HT1080 (cell line): ENCODE measurements around the gene NHLRC2. TPM values are rescaled to one million over a fixed set of nuclear protein-coding genes. Genes with fewer than 3 reads are reported as not detected.

ENCODE experiments used
- DNase-seq: peaks from one replicate; pipeline ENCODE4 v3.0.0-alpha.2; 2015; ENCODE audit warnings: low read depth
- total RNA-seq: library from RNA; depleted of rRNA; stranded (reverse); fragments of >200 nt; shearing (Covaris generic); gene quantifications from 2 replicates; pipeline ENCODE4 v1.2.3, GENCODE V29; 2014

Gene NHLRC2
- total RNA-seq, 1 experiment from 2014 or later = 28.0 TPM

GRCh38 chr10:113908236-113908635 is 53.8 kb downstream of the NHLRC2 start:
- no peak for DNase-seq

- DNase-seq = no peak
These were observed 56.7 kb downstream of the NHLRC2 start for GRCh38 chr10:113911113-113911512.

DNA sequence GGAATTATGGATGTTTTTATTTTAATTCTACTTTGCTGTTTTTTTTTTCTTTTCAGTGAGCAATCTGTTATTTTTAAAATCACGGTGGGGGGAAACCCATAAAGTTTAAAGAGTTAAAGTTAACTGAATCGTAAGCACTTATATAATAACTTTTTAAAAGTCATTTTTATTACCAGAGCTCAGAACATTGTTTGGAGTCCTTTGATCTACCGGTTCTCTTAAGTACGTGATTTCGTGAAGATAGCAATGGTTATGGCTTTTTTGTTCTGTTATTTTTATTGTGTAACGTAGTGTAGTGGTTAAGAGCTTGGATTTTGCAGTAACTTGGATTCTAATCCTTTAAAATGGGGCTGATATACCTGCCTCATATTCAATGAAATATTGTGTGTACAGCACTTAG is 57.4 kb downstream of the NHLRC2 start:
- no peak for DNase-seq

- DNase-seq = no peak
These were observed 58.1 kb downstream of the NHLRC2 start for GRCh38 chr10:113912582-113912981.

- DNase-seq = no peak
These were observed 60.5 kb downstream of the NHLRC2 start for GRCh38 chr10:113914956-113915355.

DNA sequence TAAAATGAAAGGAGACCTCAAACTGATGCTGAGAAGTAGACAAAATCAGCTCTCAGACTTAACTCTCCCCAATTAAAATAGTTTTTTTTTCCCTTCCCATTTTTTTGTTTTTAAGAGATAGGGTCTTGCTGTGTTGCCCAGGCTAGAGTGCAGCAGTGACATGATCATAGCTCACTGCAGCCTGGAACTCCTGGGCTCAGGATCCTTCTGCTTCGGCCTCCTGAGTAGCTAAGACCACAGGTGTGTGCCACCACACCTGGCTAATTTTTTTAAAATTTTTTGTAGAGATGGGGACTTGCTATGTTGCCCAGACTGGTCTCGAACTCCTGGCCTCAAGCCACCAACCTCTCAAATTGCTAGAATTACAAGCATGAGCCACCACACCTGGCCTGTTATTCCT is 61.1 kb downstream of the NHLRC2 start:
- DNase-seq = no peak

- DNase-seq = no peak
These were observed 61.6 kb downstream of the NHLRC2 start for GRCh38 chr10:113916053-113916452.

DNA sequence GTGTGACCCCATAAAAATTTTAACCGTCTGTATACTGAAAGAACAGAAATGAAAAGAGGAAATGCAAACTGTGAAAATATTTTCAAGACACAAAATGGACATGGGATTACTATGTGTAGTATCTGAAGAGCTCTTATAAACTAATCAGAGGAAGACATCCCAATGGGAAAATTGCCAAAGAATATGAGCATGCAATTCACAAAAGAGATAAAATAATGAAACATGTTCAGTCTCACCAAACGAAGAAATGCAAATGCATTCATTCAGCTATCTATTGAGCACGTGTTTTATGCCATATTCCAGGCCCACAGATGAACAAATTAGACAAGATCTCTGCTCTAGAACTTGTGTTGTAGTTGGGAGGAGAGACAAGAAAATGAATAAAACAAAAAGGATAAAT is 63.2 kb downstream of the NHLRC2 start:
- DNase-seq = no peak

- no peak for DNase-seq
These were observed 65.7 kb downstream of the NHLRC2 start for GRCh38 chr10:113920114-113920513.

GRCh38 chr10:113920875-113921274 is 66.4 kb downstream of the NHLRC2 start:
- no peak for DNase-seq

DNA sequence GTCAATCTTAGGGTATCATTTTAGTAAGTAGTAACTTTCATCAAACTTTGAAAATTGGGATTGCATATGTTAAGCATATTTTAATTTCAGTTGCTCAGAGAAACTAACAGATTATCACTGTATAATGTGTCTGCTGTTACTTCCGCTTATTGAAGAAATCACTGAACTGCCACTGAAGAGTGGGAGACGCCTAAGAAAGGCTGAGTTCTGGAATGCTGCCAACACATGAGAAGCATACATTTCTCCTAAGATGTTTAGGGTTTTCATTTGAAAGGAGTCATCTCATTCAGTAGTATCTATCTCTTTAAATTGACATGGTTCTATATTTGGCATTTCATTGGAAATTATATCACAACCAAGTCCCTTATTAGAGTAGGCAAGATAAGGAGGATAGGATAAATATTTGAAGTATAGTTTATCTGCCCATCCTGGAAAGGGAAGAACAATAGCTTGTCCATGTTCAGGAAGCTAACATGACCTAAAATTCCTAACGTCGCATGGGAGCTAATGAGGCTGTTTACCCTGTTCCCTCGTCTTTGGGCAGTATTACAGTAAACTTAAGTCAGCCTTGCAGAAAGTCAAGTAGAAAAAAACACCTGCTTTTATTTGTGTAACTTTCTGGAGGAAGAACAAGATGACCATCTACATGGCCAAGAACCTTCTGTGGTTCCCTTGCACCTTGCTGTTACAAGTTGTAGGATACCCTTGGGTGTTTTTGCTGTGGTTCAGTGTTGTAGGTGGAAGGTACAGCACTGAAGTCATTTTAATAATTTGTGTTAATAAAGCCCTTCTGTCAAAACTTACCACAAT is 67.3 kb downstream of the NHLRC2 start:
- DNase-seq = no peak

GRCh38 chr10:113922787-113923570 is 68.5 kb downstream of the NHLRC2 start:
- no peak for DNase-seq

DNA sequence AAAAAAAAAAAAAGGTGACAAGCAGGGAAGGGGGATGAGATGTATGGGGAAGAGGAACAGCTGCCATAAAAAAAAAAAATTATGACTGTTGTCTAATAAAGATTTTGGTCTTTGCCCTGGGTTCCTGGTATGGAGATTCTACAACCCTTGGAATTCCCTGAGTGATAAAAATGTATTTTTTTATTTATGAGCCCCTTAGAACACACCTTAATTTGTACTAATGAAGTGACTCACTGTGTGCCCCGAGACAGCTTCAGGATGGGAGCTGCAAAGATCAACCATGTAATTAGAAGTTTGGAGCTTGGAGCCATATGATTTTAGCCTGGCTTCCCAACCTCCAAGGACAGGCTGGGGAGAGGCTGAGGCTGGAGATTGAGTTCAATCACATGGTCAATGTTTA is 69.7 kb downstream of the NHLRC2 start:
- DNase-seq = no peak

DNA sequence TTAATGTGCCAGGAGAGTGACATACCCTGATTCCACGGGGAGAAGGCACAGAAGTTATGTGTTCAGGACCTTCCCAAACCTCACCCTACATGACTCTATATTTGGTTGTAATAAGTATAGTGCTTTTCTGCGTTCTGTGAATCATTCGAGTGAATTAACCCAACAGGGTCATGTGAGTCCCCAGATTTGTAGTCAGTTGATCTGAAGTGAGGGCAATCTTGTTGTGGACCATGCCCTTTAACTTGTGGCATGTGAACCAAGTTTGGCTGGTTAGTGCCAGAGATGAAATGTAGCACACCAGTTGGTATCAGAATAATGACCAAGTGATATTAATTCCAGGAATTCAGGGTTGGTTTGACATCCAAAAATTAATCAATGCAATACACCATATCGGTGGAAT is 70.2 kb downstream of the NHLRC2 start:
- DNase-seq = no peak

- DNase-seq = no peak
These were observed 73.0 kb downstream of the NHLRC2 start for GRCh38 chr10:113927440-113927839.

- no peak for DNase-seq
These were observed 74.4 kb downstream of the NHLRC2 start for GRCh38 chr10:113928830-113929229.

DNA sequence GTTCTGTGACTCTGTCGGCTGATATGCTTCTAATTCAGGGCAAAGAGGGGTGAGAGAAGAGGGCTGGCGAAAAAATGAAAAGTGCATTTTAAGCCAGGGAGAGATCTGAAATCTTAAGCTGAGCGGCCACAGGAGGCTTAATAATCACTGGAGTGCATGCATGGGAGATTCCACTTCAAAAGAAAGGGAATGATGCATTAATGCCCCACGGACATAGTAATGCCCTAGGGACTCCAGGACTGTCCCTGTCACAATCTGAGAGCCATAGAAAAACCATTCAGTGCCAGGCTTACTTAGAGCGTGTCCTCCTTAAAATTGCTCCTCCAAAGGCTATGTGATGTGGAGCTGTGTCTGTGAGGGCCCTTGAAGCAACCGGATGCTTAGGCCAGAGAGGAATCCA is 75.1 kb downstream of the NHLRC2 start:
- no peak for DNase-seq

DNA sequence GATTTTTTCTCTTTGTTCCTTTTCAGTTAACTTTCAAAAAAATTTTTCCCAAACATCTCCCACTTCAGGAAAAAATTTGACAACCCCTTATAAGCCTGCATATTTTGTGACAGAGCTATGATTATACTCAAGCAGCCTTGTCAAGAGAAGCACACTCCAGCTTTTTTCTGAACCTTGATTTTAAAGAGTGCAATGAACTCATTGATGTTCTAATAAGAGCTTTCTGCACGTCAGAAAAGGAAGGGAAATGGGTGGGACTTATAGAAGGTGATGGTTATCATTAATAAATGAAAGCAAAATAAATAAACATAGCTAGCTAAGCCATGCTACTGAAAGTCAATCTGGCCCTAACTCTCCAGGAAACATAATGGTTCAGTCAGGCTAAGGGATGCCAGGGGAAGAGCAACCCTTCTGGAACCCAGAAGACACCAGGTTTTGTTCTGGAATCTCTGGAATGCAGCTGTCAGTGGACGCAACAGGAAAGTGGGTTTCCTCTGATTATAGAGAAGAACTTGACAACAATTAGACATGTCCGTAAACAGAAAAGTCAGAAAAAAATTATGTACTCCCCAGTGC is 76.1 kb downstream of the NHLRC2 start:
- DNase-seq = no peak

- DNase-seq = no peak
These were observed 78.4 kb downstream of the NHLRC2 start for GRCh38 chr10:113932854-113933253.

DNA sequence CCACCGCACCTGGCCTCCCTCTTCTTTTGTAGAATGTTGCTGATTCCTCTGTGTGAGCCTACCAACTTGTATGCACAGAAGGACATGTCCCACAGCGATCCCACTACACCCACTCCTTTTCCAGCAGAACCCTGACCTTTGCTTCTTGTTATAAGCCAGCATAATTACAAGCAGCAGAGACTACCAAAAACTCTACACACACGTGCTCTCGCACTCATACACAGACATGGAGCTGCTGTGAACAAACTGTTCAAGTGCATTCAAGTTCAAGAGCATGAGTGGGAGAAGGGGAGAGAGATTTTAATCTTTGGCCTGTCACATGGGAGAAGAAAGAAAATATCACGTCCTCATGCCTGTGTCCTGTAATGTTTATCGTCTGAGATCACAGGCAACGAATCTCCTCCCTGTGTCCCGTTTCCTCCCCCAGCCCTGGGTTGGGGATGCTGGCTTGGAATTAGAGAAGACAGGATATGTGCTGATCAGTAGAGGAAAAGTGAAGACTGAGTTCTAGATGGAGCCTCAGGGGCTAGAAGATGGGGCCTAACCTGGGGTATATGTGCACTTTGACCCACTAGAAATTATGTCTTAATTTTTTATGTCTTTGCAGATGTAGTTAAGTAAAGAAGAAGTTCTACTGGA is 79.6 kb downstream of the NHLRC2 start:
- DNase-seq = no peak

DNA sequence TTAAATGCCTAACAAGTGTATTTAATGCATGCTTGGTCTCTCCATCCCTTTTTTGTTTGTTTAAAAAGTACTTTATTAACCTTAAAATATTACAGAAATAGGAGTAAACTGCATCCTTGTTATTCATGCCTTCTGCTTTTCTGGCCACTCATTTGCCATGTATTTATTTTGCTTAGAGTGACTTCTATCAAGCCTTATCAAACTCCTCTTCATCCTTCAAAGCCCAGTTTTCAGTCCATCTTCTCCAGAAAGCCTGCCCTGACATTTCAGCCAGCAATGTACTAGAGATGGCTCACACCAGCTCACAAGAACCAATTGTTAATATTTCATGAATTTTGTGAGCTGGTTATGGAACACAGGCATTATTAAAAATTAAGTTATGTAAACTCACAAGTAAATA is 82.8 kb downstream of the NHLRC2 start:
- DNase-seq = no peak

- DNase-seq = no peak
These were observed 83.3 kb downstream of the NHLRC2 start for GRCh38 chr10:113937756-113938155.
